GM19099 (cell line): ENCODE measurements around the gene CKAP5.

Source experiments
- POLR2A ChIP-seq: IDR thresholded peaks from 3 replicates; pipeline ENCODE4 v1.6.1; 2011; ENCODE audit warnings: low read depth; ENCODE audit not compliant: insufficient read length; ENCODE audit errors: extremely low read depth

CKAP5 gene

GRCh38 chr11:46726206-46726862 lies 119.7 kb downstream of the CKAP5 start:
- TF ChIP-seq POLR2A = no peak

GRCh38 chr11:46725338-46726205 lies 120.5 kb downstream of the CKAP5 start:
- TF ChIP-seq POLR2A = no peak

DNA sequence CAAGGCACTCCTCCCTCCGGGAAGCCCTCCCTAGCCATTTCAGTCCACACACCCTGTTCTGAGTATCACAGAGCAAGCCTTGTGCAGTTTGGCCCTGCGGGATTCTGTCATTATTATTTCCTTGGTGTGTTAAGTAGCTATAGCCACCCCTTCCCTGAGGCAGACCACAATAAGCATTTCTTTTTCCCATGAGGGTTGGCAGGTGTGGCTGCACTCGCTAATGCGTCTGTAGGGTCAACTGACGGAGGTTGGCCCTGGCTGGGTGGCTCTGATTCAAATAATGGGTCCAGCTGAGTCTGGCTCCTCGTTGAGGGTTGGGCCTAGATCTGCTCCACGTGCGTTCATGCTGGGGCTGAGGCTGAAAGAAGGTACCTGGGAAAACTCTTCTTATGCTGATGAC lies 122.0 kb downstream of the CKAP5 start:
- TF ChIP-seq POLR2A = no peak

DNA sequence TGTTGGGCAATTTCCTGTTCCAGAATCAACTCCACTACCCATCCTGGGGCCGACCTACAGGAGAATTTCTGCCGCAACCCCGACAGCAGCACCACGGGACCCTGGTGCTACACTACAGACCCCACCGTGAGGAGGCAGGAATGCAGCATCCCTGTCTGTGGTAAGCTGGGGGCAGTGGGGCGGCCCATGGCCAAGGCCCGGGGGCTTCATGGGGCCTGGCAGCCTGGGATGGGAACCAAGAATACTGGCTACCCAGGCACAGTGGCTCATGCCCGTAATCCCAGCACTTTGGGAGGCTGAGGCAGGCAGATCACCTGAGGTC lies 122.8 kb downstream of the CKAP5 start:
- TF ChIP-seq POLR2A = no peak

- no peak for TF ChIP-seq POLR2A
These were observed 123.3 kb downstream of the CKAP5 start for GRCh38 chr11:46722566-46723358.

GRCh38 chr11:46721286-46721685 lies 124.8 kb downstream of the CKAP5 start:
- TF ChIP-seq POLR2A = no peak

- no peak for TF ChIP-seq POLR2A
These were observed 126.4 kb downstream of the CKAP5 start for GRCh38 chr11:46719543-46720218.

- TF ChIP-seq POLR2A = no peak
These were observed 127.0 kb downstream of the CKAP5 start, which contains the start of gene F2 for GRCh38 chr11:46719048-46719542. Gene F2, plus strand, starts transcription at chr11:46719213. Its CDS starts 23 bp downstream, at chr11:46719236.

GRCh38 chr11:46718155-46719019 lies 127.7 kb downstream of the CKAP5 start:
- TF ChIP-seq POLR2A = no peak

DNA sequence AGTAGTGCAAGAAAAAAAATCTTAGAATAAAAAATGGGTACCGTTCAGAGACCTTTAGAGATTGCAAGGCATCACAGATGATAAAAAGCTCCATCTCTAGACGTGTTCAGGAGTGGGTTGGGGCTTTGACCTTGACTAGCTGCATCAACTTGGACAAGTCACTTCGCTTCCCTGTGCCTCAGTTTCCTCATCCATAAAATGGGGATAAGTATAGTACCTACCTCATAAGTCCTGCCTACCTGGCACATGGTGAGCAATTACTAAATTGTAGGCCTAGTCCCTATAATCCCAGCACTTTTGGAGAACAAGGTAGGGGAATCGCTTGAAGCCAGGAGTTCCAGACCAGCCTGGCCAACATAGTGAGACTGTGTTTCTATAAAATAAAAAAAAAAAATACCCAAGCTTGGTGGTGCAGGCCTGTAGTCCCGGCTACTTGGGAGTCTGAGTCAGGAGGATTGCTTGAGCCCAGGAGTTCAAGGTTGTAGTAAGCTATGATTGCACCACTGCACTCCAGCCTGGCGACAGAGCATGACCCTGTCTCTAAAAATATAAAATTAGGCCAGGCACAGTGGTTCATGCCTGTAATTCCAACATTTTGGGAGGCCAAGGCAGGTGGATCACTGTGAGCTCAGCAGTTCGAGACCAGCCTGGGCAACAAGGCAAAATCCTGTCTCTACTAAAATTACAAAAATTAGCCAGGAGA lies 133.1 kb downstream of the CKAP5 start:
- TF ChIP-seq POLR2A = no peak

DNA sequence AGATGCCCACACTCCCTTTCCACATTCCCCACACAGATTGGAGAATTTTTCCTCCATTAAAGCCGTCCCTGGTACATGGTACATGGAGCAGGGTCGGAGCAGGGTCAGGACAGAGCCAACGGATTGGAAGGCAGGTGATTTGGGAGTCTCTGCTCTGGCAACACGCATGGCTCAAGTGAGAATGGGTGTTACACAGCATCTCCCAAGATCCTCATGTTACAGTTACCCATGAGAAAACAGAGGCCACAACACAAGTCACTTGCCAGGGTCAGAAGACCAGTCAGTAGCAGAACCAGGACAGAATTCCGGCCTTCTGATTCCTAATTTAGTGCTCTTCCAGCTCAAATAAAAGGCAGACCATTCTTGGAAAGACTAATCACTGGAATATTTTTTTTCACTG lies 134.8 kb downstream of the CKAP5 start:
- no peak for TF ChIP-seq POLR2A

- no peak for TF ChIP-seq POLR2A
These were observed 135.2 kb downstream of the CKAP5 start for GRCh38 chr11:46710821-46711269.

GRCh38 chr11:46706886-46707285 lies 139.2 kb downstream of the CKAP5 start:
- no peak for TF ChIP-seq POLR2A
